ENCODE data around the gene RAB33A. TPM values are rescaled to one million over a fixed set of nuclear protein-coding genes. Genes with fewer than 3 reads are reported as not detected.

The RAB33A gene
- total and polyA plus RNA-seq, 3 donors from 2014 or later: 1.3 to 1.7 (median 1.4) TPM

DNA sequence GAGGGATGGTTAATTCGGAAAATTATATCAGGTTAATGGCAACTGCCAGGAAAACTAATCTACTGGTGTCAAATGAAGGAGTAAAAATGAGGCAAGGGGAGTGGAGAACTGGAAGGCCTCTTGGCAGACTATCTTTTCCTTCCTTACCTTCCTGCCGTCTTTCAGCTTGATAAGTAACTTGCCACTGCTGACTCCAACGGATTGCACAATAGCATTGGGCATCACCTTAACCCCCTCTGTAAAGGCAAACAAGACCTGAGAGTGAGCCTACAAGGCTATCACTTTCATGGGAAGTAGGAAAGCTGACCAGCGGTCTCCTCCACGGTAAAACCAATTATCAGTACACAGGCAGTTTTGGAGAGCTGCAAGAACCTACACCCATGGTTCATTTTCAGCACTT lies 35.3 kb upstream of the RAB33A start:
- TF ChIP-seq, protein P1, sequence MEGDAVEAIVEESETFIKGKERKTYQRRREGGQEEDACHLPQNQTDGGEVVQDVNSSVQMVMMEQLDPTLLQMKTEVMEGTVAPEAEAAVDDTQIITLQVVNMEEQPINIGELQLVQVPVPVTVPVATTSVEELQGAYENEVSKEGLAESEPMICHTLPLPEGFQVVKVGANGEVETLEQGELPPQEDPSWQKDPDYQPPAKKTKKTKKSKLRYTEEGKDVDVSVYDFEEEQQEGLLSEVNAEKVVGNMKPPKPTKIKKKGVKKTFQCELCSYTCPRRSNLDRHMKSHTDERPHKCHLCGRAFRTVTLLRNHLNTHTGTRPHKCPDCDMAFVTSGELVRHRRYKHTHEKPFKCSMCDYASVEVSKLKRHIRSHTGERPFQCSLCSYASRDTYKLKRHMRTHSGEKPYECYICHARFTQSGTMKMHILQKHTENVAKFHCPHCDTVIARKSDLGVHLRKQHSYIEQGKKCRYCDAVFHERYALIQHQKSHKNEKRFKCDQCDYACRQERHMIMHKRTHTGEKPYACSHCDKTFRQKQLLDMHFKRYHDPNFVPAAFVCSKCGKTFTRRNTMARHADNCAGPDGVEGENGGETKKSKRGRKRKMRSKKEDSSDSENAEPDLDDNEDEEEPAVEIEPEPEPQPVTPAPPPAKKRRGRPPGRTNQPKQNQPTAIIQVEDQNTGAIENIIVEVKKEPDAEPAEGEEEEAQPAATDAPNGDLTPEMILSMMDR (IDR thresholded peaks at IDR 0.05): no peak
- TF ChIP-seq POLR2A (IDR thresholded peaks at IDR 0.05): no peak
- Histone ChIP-seq H3K4me3 (no peak overlapping the region), H3K36me3 (ENCODE audit: low read depth, missing control alignments) (no peaks in the 10 kb centered on the region), H3K27ac (no peak overlapping the region), H3K9me3 (no peaks in the 10 kb centered on the region), H3K4me1 (no peaks in the 10 kb centered on the region), H3K27me3 (no peaks in the 10 kb centered on the region)
- 82 to 95% methylated on average over 5 of the region's 5 CpGs for whole genome bisulfite sequencing, 2 donors
- intact Hi-C loops (cut with DNase I; ENCODE audit: low total_unique reads): no loop called here
- no peak for DNase-seq

DNA sequence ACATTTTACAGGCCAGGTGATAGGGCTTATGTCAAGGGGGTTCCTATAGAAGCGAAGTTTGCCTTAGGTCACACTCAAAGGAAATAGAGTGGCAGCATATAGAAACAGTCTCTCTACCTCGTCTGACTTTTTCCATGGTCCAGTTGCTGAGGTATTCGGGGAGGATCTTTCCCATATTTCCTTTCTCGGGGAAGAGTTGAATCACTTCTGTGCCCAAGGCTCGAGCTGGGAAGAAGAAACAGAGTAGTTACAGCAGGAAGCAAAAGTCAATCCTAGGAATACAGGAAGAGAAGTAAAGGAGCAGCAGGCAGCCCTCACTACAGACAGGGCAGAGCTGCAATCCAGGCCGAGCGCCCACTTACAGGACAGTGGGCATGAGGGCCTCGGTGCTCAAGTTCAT lies 34.8 kb upstream of the RAB33A start:
- Histone ChIP-seq H3K9me3 (no peaks in the 10 kb centered on the region), H3K4me1 (no peaks in the 10 kb centered on the region), H3K36me3 (ENCODE audit: low read depth, missing control alignments) (no peaks in the 10 kb centered on the region), H3K4me3 (no peak overlapping the region), H3K27ac (no peak overlapping the region), H3K27me3 (no peaks in the 10 kb centered on the region)
- intact Hi-C loops (cut with DNase I; ENCODE audit: low total_unique reads): no loop called here
- TF ChIP-seq, protein P1 (IDR thresholded peaks at IDR 0.05): no peak
- TF ChIP-seq POLR2A (IDR thresholded peaks at IDR 0.05): no peak
- no peak for DNase-seq
- 87 to 94% methylated on average over 8 of the region's 8 CpGs for WGBS, 2 donors

DNA sequence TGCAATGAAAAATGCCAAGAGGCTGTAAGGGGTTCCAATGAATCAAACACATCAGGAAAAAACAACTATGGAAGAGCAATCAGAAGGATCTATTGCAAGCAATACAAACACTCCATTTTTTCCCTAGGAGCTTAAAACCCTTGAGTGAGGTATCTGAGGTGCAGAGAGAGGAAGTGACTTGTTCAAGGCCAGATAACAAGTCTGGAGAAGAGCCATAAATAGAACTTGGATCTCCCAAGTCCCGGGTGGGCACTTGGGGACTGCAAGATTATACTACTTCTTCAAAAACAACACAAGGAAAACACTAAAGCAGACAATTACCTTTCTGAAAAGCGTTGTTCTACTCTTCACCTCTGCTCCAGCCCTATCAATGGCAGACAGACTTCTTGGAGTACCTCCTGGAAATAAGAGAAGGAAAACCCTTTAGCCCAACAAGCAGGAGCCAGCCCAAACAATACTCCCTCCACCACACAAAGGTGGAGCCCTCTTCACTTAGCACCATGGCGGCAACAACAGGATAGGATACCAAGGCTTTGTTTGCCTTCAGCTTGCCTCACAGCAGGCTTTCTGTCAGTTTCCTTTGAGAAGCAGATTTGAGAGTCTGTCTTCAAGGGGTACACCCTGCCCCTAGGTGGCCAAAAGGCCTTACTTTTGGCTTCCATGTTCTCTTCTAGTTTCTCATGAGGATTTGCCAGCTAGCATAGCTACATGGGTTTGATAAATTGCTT lies 32.1 kb upstream of the RAB33A start:
- DNase-seq: no peak
- no peaks in the 10 kb centered on the region for H3K36me3 ChIP-seq (ENCODE audit: low read depth, missing control alignments)
- WGBS, 2 donors: 28 to 48% methylated on average over 2 to 3 of the region's 3 CpGs
- no peaks in the 10 kb centered on the region for H3K9me3 ChIP-seq
- TF ChIP-seq, protein P1 (IDR thresholded peaks at IDR 0.05): no peak
- TF ChIP-seq POLR2A (IDR thresholded peaks at IDR 0.05): no peak
- no peaks in the 10 kb centered on the region for H3K4me1 ChIP-seq
- H3K27me3 ChIP-seq: no peaks in the 10 kb centered on the region
- no peak overlapping the region for H3K4me3 ChIP-seq
- intact Hi-C loops (cut with DNase I; ENCODE audit: low total_unique reads): no loop called here
- no peak overlapping the region for H3K27ac ChIP-seq

DNA sequence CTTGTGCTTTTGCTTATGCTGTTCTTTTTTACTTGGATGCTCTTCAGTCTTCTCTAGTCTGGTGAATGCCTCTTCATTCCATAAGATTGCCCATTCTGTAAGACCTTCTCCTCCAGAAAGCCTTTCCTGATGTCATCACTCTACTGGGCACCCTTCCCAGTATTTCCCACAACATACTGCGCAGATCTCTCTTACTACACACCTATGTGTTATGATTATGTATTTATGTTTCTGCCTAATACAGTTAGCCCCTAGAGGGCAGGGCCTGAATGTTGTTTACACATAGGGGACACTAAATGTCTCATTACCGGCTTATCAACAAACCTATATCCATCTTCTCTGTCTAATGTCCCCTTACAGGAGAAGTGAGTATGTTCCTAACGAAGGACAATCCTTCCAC lies 27.3 kb upstream of the RAB33A start:
- TF ChIP-seq, protein P1 (IDR thresholded peaks at IDR 0.05): no peak
- TF ChIP-seq POLR2A (IDR thresholded peaks at IDR 0.05): no peak
- 92 to 100% methylated on average over 2 to 3 of the region's 3 CpGs for WGBS, 2 donors
- H3K9me3 ChIP-seq: no peaks in the 10 kb centered on the region
- no peak overlapping the region for H3K4me3 ChIP-seq
- no peaks in the 10 kb centered on the region for H3K36me3 ChIP-seq (ENCODE audit: low read depth, missing control alignments)
- no peak overlapping the region for H3K27ac ChIP-seq
- no peak for DNase-seq
- no peaks in the 10 kb centered on the region for H3K27me3 ChIP-seq
- intact Hi-C loops (cut with DNase I; ENCODE audit: low total_unique reads): no loop called here
- H3K4me1 ChIP-seq: no peaks in the 10 kb centered on the region

DNA sequence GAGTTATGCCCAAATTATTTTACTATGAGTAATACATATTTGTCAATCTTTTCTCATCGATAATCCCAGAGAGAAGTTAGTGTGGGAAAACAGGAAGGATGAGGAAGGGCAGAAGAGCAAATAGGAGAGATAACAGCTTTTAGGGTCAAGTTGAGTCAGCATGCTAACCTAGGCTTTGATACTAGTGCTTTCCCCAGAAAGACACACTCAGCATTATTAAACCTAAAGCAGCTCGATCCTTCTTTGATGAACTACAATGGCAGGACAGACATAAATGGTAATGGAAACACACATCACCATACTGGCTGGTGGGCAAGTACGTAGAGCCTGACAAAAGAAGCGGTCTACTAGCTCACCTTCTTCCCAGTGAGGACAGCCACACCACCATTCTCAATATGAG lies 26.6 kb upstream of the RAB33A start:
- 96 to 100% methylated on average over 3 to 4 of the region's 4 CpGs for WGBS, 2 donors
- H3K36me3 ChIP-seq (ENCODE audit: low read depth, missing control alignments): no peaks in the 10 kb centered on the region
- H3K27me3 ChIP-seq: no peaks in the 10 kb centered on the region
- no peak overlapping the region for H3K4me3 ChIP-seq
- TF ChIP-seq POLR2A (IDR thresholded peaks at IDR 0.05): no peak
- TF ChIP-seq, protein P1 (IDR thresholded peaks at IDR 0.05): no peak
- intact Hi-C loops (cut with DNase I; ENCODE audit: low total_unique reads): no loop called here
- H3K4me1 ChIP-seq: no peaks in the 10 kb centered on the region
- no peaks in the 10 kb centered on the region for H3K9me3 ChIP-seq
- no peak overlapping the region for H3K27ac ChIP-seq
- no peak for DNase-seq

All from testis (tissue), 3 donors.